Measurements from ENCODE around the gene KLF1.
A peak's percentile ranks its signal among the peaks of the same experiment; 100 is the strongest.
"Not testable (repeated sequence)": the region's sequence is repeated elsewhere in the genome, so short reads cannot be mapped to it uniquely, and the experiment has no call there.

KLF1 gene

DNA sequence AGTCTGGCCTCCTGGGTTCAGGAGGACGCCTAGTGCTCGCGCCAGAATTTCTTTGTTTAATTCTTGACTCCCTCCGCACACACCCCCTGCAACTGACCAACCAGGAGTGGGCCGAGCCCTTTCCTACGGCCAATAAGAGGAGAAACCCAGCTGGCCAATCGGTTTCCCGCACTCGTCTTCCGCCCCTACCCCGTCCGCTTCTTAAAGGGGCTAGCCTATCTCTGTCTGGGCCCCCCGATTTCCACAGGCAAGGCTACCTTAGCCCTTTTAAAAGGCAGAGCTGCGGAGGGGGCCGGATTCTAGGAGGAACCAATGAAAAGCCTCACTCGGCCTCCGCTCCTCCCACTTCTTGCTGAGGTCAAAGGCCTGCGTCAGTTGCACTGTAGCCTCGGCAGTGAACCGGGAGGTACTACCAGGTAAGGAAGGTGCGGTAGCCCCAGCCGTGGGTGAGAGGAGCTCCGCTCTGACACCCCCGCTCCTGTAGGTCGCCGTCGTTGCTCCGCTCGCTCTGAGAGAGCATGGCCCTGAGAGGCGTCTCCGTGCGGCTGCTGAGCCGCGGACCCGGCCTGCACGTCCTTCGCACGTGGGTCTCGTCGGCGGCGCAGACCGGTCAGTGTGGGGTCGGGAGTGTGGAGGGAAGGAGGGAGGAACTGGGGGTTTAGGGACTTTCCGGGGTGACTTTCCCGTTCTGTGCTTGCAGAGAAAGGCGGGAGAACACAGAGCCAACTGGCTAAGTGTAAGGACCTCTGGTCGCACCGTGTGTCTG, 4.0 kb upstream of the KLF1 start, which contains the start of gene GCDH:
Gene GCDH (plus strand): TSS at position 374 of the 766 bp plus-strand sequence. CDS start 145 bp downstream, at position 519.
- peak; percentile 82 to 93 (median 90) for DNase-seq (ENCODE audit: low read depth in 3 of 3)

DNA sequence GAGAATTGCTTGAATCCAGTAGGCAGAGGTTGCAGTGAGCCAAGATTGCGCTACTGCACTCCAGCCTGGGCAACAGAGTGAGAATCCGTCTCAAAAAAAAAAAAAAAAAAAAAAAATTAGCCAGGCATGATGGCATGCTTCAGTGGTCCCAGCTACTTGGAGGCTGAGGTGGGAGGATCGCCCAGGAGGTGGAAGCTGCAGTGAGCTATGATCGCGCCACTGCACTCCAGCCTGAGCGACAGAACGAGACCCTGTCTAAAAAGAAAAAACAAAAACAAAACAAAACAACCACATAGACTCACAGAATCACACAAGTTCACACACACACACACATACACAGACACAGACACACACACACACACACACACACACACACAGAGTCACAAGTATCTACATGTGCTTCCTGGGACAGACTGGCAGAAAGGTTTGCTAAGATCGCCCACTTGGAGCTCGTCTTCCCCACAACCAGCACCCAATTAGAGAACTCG, 3.3 kb upstream of the KLF1 start:
- not testable (repeated sequence) for DNase-seq (ENCODE audit: low read depth in 3 of 3)

GRCh38 chr19:12888006-12888603, 1.1 kb upstream of the KLF1 start:
- DNase-seq (ENCODE audit: low read depth in 3 of 3), result no peak

DNA sequence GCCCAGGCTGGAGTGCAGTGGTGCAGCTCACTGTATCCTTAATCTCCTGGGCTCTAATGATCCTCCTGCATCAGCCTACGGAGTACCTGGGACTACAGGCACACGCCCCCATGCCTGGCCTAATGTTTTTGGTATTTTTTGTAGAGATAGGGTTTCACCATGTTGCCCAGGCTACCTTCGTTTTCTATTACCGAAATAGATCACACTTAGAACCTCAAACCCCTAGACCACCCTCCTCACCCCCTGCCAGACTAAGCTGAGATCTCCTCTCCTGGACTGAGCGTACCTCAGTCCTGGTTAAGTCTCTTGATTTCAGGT, 391 bp downstream of the KLF1 start:
- DNase-seq (ENCODE audit: low read depth in 3 of 3), result no peak

- no peak for DNase-seq (ENCODE audit: low read depth in 3 of 3)
Measured at GRCh38 chr19:12885749-12886650, 1.0 kb downstream of the KLF1 start.

DNA sequence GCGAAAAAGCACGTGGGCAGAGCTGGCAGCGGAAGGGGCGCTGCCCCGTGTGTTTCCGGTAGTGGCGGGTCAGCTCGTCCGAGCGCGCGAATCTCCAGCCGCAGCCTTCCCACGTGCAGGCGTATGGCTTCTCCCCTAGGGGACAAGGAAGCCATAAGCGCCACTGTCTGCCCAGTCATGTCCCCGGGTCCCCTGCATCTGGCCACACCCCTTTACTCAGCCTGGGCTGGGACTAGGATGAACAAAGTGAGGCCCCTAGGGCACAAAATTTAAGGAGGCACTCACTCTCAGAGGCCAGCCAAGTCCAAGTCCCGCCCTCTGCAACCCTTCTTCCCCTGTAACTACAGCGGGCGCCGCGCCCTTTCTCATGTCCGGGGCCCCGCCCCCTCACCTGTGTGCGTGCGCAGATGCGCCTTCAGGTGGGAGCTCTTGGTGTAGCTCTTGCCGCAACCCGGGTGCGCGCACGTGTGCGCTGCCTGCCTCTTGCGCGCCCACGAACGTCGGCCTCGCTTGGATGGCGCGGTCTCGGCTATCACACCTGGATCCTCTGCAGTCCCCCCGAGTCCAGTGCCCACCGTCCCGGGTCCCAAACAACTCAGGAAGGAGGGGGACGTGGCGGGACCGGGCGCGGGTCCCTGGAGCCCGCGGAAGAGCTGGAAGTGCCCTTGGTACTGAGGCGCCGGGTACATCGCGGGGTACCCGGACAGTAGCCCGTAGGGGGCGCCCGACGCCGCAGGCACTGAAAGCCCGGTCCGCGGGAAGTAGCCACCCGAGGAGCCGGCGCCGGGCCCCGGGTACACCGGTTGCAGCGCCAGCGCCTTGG, 1.9 kb downstream of the KLF1 start:
- DNase-seq (ENCODE audit: low read depth in 3 of 3), result peak; percentile 79 to 82 (median 80)

DNA sequence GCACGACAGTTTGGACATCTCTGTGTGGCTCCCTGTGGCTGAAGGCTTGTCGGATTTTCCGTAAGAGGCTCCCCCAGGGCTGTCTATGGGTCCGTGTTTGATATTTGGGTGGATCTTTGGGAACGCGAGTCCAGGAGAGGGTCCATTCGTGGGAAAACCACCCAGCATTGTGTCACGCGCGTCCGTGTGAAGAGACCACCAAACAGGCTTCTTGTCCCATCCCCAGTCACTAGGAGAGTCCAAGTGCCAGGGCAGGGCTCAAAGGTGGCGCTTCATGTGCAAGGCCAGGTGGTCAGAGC, 2.4 kb downstream of the KLF1 start:
- no peak for DNase-seq (ENCODE audit: low read depth in 3 of 3)

- no peak for DNase-seq (ENCODE audit: low read depth in 3 of 3)
Measured at GRCh38 chr19:12884202-12884601, 2.8 kb downstream of the KLF1 start.

- DNase-seq (ENCODE audit: low read depth in 3 of 3), result no peak
Measured at GRCh38 chr19:12882589-12882988, 4.4 kb downstream of the KLF1 start.

- DNase-seq (ENCODE audit: low read depth in 3 of 3), result peak; percentile 72 to 83 (median 79)
Measured at GRCh38 chr19:12881172-12881808, 5.7 kb downstream of the KLF1 start, which contains the start of gene DNASE2. Gene DNASE2 (minus strand): TSS chr19:12881449. CDS start chr19:12881375, 74 bp downstream.

GRCh38 chr19:12880551-12881171, 6.3 kb downstream of the KLF1 start:
- no peak for DNase-seq (ENCODE audit: low read depth in 3 of 3)

DNA sequence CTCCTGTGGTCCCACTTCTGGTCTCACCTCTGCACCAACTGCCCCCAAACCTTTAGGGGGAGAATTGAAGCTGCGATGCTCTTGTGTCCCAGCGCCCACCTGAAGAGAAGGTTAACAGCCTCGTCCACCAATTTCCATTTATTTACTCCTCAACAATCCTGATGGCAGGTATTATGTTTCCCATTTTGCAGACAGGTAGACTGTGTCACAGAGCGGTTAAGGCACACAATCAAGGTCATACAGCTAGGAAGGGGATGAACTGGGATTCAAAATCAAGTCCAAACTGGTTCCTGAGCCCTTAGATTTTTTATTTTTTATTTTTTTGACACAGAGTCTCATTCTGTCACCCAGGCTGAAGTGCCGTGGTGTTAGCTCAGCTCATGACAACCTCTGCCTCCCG, 11.9 kb downstream of the KLF1 start:
- no peak for DNase-seq (ENCODE audit: low read depth in 3 of 3)

GRCh38 chr19:12873891-12874745, 12.9 kb downstream of the KLF1 start:
- DNase-seq (ENCODE audit: low read depth in 3 of 3), result no peak

DNA sequence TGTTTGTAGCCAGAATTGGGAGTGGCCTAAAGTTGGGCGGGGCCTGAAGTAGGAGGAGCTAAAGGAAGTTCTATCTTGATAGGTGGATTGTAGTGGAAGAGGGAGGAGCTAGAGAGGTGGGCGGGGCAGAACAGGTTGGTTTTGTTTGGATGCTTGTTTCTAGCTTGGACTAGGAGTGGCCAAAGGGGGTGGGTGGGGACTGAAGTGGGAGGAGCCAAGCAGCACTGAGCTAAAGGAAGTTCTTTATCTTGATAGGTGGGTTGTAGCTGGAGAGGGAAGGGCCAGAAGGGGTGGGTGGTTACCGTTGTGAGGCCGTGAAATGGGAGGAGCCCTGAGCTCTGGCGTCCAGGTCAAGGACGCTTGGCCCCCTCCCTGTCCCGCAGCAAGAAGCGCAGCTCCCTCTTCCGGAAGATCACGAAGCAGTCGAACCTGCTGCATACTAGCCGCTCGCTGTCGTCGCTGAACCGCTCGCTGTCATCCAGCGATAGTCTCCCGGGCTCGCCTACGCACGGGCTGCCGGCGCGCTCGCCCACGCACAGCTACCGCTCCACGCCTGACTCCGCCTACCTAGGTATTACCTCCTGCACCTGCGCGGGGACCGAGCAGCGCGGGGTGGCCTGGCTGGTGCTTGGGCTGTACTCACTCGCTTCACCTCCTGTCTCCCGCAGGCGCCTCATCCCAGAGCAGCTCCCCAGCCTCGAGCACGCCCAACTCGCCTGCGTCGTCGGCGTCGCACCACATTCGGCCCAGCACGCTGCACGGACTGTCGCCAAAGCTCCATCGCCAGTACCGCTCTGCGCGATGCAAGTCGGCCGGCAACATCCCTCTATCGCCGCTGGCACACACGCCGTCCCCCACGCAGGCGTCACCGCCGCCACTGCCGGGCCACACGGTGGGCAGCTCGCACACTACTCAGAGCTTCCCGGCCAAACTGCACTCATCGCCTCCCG, 13.8 kb downstream of the KLF1 start:
- DNase-seq (ENCODE audit: low read depth in 3 of 3), result no peak

- DNase-seq (ENCODE audit: low read depth in 3 of 3), result no peak
Measured at GRCh38 chr19:12872255-12872654, 14.7 kb downstream of the KLF1 start.

- no peak for DNase-seq (ENCODE audit: low read depth in 3 of 3)
Measured at GRCh38 chr19:12871681-12872080, 15.3 kb downstream of the KLF1 start.

DNA sequence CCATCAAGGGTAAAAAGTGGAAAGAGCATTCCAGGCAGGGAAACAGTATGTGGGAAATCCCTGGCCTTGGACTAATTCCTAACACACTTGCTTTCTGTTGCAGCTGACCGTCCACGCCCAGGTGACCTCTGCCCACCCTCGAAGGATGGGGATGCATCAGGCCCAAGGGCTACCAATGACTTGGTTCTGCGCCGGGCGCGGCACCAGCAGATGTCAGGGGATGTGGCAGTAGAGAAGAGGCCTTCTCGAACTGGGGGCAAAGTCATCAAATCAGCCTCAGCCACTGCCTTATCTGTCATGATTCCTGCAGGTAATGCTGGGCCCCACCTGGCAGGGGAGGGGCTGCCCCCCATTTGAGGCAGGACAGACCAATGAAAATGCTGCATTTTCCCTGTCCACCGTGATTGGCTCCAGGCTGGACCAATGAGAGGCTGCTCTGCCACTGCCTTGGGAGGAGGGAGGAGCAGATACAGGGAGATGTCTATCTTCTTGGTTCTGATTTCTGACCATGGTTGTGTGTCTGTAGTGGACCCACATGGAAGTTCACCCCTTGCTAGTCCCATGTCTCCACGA, 18.4 kb downstream of the KLF1 start:
- DNase-seq (ENCODE audit: low read depth in 3 of 3), result no peak
